ENCODE results near the gene PPM1H.

DNA sequence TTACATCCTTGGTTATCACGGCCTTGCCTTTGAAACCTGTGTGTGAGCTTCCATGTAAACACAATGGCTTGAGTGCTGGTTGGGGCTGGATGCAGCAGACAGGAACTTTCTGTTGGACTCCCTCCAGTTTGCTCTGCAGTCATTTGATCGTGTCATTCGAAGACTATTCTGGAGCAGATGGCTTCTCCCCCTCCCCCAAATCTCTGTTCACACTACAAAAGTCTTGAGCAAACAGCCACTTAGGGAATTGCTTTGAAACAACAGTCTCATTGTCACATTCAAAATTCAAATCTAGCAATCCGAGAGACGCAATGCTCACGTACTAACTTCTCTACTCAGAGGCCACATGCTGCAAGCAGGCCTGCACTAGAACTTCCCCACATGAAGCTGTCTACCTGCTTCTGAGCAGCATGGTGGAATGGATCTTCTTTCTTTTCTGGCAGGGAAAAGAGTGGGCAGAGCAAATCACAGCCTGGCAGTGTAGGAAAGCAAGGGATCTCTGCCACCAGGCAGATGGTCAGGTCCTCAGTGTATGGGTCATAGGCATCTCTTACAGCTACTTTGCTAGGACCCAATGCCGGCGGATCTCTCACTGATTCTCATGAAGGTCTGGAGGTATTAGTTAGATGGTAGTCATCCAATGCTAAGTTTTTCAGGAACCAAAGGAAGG, 214.2 kb downstream of the PPM1H start:
- no peak for TF ChIP-seq POLR2A (IDR thresholded peaks at IDR 0.05)
- TF ChIP-seq, protein P1, sequence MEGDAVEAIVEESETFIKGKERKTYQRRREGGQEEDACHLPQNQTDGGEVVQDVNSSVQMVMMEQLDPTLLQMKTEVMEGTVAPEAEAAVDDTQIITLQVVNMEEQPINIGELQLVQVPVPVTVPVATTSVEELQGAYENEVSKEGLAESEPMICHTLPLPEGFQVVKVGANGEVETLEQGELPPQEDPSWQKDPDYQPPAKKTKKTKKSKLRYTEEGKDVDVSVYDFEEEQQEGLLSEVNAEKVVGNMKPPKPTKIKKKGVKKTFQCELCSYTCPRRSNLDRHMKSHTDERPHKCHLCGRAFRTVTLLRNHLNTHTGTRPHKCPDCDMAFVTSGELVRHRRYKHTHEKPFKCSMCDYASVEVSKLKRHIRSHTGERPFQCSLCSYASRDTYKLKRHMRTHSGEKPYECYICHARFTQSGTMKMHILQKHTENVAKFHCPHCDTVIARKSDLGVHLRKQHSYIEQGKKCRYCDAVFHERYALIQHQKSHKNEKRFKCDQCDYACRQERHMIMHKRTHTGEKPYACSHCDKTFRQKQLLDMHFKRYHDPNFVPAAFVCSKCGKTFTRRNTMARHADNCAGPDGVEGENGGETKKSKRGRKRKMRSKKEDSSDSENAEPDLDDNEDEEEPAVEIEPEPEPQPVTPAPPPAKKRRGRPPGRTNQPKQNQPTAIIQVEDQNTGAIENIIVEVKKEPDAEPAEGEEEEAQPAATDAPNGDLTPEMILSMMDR (IDR thresholded peaks at IDR 0.05), result no peak
